Activated CD8-positive, alpha-beta memory T cell treated with anti-CD3 and anti-CD28 coated beads, Interleukin-2, amount 10 ng/mL, durations not matched to agents 7 days and 5 days (primary cell): ENCODE data around the gene XAGE3. TPM values are rescaled to one million over a fixed set of nuclear protein-coding genes. Genes with fewer than 3 reads are reported as not detected.

Experiments used
- total RNA-seq, 2 experiments: library from RNA; stranded (reverse); gene quantifications; one replicate each; pipeline ENCODE4 v1.2.3, GENCODE V29; 2021

Gene XAGE3
- total RNA-seq, 2 experiments from 2014 or later = not detected

Other genes starting within 250 kb of the XAGE3 start
- not detected for gene SSX7, start 213.2 kb downstream of the XAGE3 start, total RNA-seq
- not detected for gene SSX2, start 160.9 kb downstream of the XAGE3 start, total RNA-seq
- gene SSX2B, start 116.8 kb downstream of the XAGE3 start, total RNA-seq = not detected
- not detected for gene SPANXN5, start 70.7 kb downstream of the XAGE3 start, total RNA-seq
- not detected for gene XAGE5, start 56.8 kb downstream of the XAGE3 start, total RNA-seq
- gene FAM156B, start 29.2 kb upstream of the XAGE3 start, total RNA-seq = 10 to 100 TPM; 13.3 to 20.2 TPM
- 10 to 100 TPM; 22.6 to 25.1 TPM for gene FAM156A, start 90.4 kb upstream of the XAGE3 start, total RNA-seq
- under 1 TPM in 1 of 2 experiments, not detected in 1; 0.20 TPM for gene GPR173, start 180.7 kb upstream of the XAGE3 start, total RNA-seq
- 10 to 100 TPM; 19.3 to 29.5 TPM for gene TSPYL2, start 214.3 kb upstream of the XAGE3 start, total RNA-seq
- 10 to 100 TPM in 1 of 2 experiments, 1 to 10 TPM in 1; 6.2 to 14.4 TPM for gene KANTR, start 226.1 kb upstream of the XAGE3 start, total RNA-seq